HG02884 (cell line): ENCODE results near the gene CIB2.

Experiments
- ATAC-seq: cut with Tn5 transposase; IDR thresholded peaks from one replicate; pipeline ENCODE4 v1.9.1; 2021; ENCODE audit warnings: mild to moderate bottlenecking, moderate library complexity; ENCODE audit not compliant: unreplicated experiment

The CIB2 gene

GRCh38 chr15:78109156-78109555 is 22.1 kb downstream of the CIB2 start:
- no peak for ATAC-seq

GRCh38 chr15:78108300-78109084 is 22.8 kb downstream of the CIB2 start:
- no peak for ATAC-seq

GRCh38 chr15:78107471-78107870 is 23.8 kb downstream of the CIB2 start:
- no peak for ATAC-seq

GRCh38 chr15:78105476-78106241 is 25.6 kb downstream of the CIB2 start:
- ATAC-seq: no peak

- ATAC-seq: no peak
These were observed 26.4 kb downstream of the CIB2 start for GRCh38 chr15:78104566-78105475.

- ATAC-seq: no peak
These were observed 27.1 kb downstream of the CIB2 start for GRCh38 chr15:78104119-78104479.

GRCh38 chr15:78103406-78104118 is 27.7 kb downstream of the CIB2 start:
- peak; percentile 69 for ATAC-seq

- no peak for ATAC-seq
These were observed 28.5 kb downstream of the CIB2 start for GRCh38 chr15:78102741-78103140.

GRCh38 chr15:78102211-78102610 is 29.0 kb downstream of the CIB2 start:
- no peak for ATAC-seq

GRCh38 chr15:78101423-78102105 is 29.7 kb downstream of the CIB2 start:
- ATAC-seq: no peak

- no peak for ATAC-seq
These were observed 30.4 kb downstream of the CIB2 start for GRCh38 chr15:78100886-78101285.

GRCh38 chr15:78098131-78098755 is 33.0 kb downstream of the CIB2 start:
- no peak for ATAC-seq

- no peak for ATAC-seq
These were observed 33.6 kb downstream of the CIB2 start for GRCh38 chr15:78097667-78098066.

- ATAC-seq: no peak
These were observed 37.8 kb downstream of the CIB2 start for GRCh38 chr15:78093242-78094020.

GRCh38 chr15:78092261-78093041 is 38.8 kb downstream of the CIB2 start, which contains the start of gene SH2D7:
Gene SH2D7, plus strand, starts transcription at chr15:78092561. Its CDS starts 24 bp downstream, at chr15:78092585.
- no peak for ATAC-seq

GRCh38 chr15:78090422-78091063 is 40.7 kb downstream of the CIB2 start:
- no peak for ATAC-seq

- no peak for ATAC-seq
These were observed 42.5 kb downstream of the CIB2 start for GRCh38 chr15:78088773-78089080.
